WTC11 (cell line): ENCODE results near the gene SRGAP1.

ENCODE experiments used
- IRF2 ChIP-seq: sonication (generic); formaldehyde crosslinking; IDR thresholded peaks from 2 replicates; pipeline ENCODE4 v1.8.0; 2022; ENCODE audit warnings: low read depth, missing genetic modification reagents, borderline replicate concordance
- SP1 ChIP-seq: sonication (generic); formaldehyde crosslinking; conservative IDR thresholded peaks from 2 replicates; pipeline ENCODE4 v1.8.1; 2022; ENCODE audit warnings: missing genetic modification reagents
- TF ChIP-seq, protein P1 (sequence below): fragments of 200-600 bp; IDR thresholded peaks from 2 replicates; pipeline ENCODE4 v1.8.0; 2022; ENCODE audit warnings: antibody characterized with exemption
- TF ChIP-seq, protein P2 (sequence below): sonication (generic); formaldehyde crosslinking; IDR thresholded peaks from 2 replicates; pipeline ENCODE4 v1.8.1; 2023; ENCODE audit warnings: mild to moderate bottlenecking, missing genetic modification reagents, moderate library complexity

DNA sequence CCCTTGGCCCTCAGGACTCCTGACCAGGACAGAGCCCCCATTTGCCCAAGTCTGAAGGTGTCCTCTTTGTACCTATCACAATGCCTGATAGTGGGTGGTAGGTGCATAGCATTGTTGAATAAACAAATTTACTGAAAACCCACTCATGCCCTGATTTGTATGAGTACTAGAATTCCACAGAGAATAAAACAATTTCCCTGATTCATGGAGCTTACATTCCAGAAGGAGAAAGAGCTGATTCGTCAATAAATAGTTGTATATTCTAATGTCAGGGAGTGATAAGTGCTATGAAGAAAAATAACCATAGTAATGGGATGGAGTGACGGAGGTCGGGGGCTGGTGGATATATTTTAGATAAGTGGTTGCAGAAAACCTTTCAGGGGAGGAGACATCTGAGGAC, 117.0 kb downstream of the SRGAP1 start:
- TF ChIP-seq, protein P1, sequence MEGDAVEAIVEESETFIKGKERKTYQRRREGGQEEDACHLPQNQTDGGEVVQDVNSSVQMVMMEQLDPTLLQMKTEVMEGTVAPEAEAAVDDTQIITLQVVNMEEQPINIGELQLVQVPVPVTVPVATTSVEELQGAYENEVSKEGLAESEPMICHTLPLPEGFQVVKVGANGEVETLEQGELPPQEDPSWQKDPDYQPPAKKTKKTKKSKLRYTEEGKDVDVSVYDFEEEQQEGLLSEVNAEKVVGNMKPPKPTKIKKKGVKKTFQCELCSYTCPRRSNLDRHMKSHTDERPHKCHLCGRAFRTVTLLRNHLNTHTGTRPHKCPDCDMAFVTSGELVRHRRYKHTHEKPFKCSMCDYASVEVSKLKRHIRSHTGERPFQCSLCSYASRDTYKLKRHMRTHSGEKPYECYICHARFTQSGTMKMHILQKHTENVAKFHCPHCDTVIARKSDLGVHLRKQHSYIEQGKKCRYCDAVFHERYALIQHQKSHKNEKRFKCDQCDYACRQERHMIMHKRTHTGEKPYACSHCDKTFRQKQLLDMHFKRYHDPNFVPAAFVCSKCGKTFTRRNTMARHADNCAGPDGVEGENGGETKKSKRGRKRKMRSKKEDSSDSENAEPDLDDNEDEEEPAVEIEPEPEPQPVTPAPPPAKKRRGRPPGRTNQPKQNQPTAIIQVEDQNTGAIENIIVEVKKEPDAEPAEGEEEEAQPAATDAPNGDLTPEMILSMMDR, result no peak
- TF ChIP-seq IRF2 (CRISPR knock-in tag) (no peak), SP1 (CRISPR knock-in tag) (no peak)
- TF ChIP-seq, protein P2, sequence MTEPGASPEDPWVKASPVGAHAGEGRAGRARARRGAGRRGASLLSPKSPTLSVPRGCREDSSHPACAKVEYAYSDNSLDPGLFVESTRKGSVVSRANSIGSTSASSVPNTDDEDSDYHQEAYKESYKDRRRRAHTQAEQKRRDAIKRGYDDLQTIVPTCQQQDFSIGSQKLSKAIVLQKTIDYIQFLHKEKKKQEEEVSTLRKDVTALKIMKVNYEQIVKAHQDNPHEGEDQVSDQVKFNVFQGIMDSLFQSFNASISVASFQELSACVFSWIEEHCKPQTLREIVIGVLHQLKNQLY (CRISPR knock-in tag), result no peak
